Activated T-helper 1 cell treated with anti-CD3 and anti-CD28 coated beads, Interleukin-12 subunit alpha, Interleukin-12 subunit beta, Interleukin-2, Interleukin-4 antibody, amounts not matched to agents 30 ng/mL and 10 ng/mL and 1 ng/mL, durations not matched to agents 14 hours and 24 hours and 36 hours (primary cell): ENCODE results near the gene TMEM98. TPM values are rescaled to one million over a fixed set of nuclear protein-coding genes. Genes with fewer than 3 reads are reported as not detected.
"Not testable (repeated sequence)": the region's sequence is repeated elsewhere in the genome, so short reads cannot be mapped to it uniquely, and the experiment has no call there.

Experiments
- DNase-seq: peaks from one replicate; pipeline ENCODE4 v3.0.0; 2021; ENCODE audit warnings: low spot score
- H3K27ac Mint-ChIP-seq: one replicate; pipeline ENCODE4 v1.8.0; 2021; ENCODE audit warnings: mild to moderate bottlenecking, mixed read lengths
- H3K27me3 Mint-ChIP-seq: one replicate; pipeline ENCODE4 v1.8.0; 2022; ENCODE audit warnings: mild to moderate bottlenecking, moderate library complexity, mixed read lengths; ENCODE audit not compliant: insufficient read depth
- H3K36me3 Mint-ChIP-seq: one replicate; pipeline ENCODE4 v1.8.0; 2021; ENCODE audit warnings: low read depth, mixed read lengths
- H3K4me1 Mint-ChIP-seq: one replicate; pipeline ENCODE4 v1.8.0; 2021; ENCODE audit warnings: low read depth, mixed read lengths
- H3K4me3 Mint-ChIP-seq: one replicate; pipeline ENCODE4 v1.8.0; 2021; ENCODE audit warnings: mild to moderate bottlenecking, moderate library complexity, mixed read lengths
- H3K9me3 Mint-ChIP-seq: one replicate; pipeline ENCODE4 v1.8.0; 2021; ENCODE audit warnings: mixed read lengths
- intact Hi-C: fragments of 100-400 bp; cut with micrococcal nuclease; formaldehyde crosslinking; loops from one replicate; pipeline ENCODE4 v1.15.1; 2024
- total RNA-seq: library from RNA; stranded (reverse); gene quantifications from 2 replicates; pipeline ENCODE4 v1.2.3, GENCODE V29; 2022

TMEM98 gene
- total RNA-seq, 1 donor from 2014 or later: 0.57 TPM

DNA sequence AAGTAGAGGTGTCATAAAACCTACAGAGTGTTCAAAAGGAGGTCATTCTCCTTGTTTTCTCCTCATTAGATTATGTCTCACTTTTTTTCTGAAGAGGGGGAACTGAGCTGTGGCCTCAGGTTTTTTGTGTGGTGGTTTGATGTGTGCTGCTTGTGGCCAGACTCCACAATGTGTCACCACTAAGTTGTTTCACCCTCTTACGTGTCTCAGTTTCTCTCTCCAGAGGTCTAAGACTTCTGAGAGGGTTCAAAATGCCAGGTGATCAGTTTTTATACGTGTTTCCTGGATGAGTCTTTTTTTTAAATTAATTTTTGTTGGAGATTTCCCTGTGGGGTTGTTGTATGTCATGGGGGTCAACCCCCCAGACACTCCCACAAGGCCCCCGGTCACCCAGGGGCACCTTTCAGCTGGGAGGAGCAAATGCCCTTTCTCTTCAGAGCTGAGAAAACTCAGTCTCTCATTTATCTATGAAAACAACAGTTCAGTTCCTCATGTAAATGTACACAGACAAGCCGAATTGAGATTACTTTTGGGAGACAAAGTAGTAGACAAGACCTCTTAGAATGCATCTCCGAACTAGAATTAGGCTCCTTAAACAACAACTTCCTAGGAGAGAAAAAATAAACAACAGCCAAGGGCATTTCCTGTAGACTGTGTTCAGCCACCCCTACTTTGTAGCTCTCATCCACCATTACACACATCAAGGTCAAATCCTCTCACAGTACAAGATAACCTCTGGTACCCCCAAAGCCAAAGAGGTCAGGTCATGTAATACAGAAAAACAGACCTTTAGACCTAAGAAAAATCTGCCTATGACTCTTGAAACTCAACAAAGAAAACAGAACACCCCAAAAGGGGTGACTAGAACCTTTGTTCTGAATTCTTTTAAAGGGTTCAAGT, 23.9 kb upstream of the TMEM98 start:
- peaks cover 22% of the 10 kb centered on the region for H3K4me1 Mint-ChIP-seq
- peaks cover 16% of the 10 kb centered on the region for H3K27me3 Mint-ChIP-seq
- H3K4me3 Mint-ChIP-seq: no peak overlapping the region

DNA sequence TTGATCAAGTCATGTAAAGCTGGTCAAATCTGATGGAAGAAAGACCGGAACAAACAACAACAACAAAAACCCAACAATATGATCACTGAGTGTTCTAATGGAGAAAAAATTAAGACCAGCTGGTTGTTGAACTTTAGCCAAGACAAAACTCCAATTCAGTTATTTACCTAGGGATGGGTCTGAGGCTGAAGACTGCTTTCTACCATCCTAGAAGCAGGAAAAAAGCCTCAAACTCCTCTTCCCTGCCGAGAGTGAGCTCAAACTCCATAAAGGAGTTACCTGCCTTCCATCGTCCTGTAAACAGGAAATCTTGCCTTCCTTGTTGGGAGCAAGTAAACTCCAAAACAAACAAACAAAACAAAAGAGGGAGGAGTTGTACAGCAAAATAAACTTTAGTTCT, 23.1 kb upstream of the TMEM98 start:
- H3K4me3 Mint-ChIP-seq: no peak overlapping the region
- peaks cover 28% of the 10 kb centered on the region for H3K4me1 Mint-ChIP-seq
- H3K36me3 Mint-ChIP-seq: no peaks in the 10 kb centered on the region
- H3K27me3 Mint-ChIP-seq: peaks cover 8% of the 10 kb centered on the region
- H3K9me3 Mint-ChIP-seq: no peaks in the 10 kb centered on the region
- no peak for DNase-seq
- intact Hi-C loops: no loop called here
- H3K27ac Mint-ChIP-seq: no peak overlapping the region

More for the DNA sequence above, 23.9 kb upstream of the TMEM98 start:
- Mint-ChIP-seq H3K36me3 (no peaks in the 10 kb centered on the region), H3K27ac (peak overlapping the region; percentile 8), H3K9me3 (no peaks in the 10 kb centered on the region)
- DNase-seq: no peak
- intact Hi-C loops: no loop called here

GRCh38 chr17:32907583-32907982, 20.4 kb upstream of the TMEM98 start:
- Mint-ChIP-seq H3K4me1 (peaks cover 28% of the 10 kb centered on the region), H3K27me3 (peaks cover 7% of the 10 kb centered on the region), H3K9me3 (no peaks in the 10 kb centered on the region), H3K27ac (no peak overlapping the region), H3K36me3 (no peaks in the 10 kb centered on the region), H3K4me3 (no peak overlapping the region)
- intact Hi-C loops: no loop called here
- DNase-seq: no peak

- peaks cover 28% of the 10 kb centered on the region for H3K4me1 Mint-ChIP-seq
- DNase-seq: peak; percentile 41
- no peaks in the 10 kb centered on the region for H3K36me3 Mint-ChIP-seq
- H3K27me3 Mint-ChIP-seq: peaks cover 5% of the 10 kb centered on the region
- no peaks in the 10 kb centered on the region for H3K9me3 Mint-ChIP-seq
- no peak overlapping the region for H3K27ac Mint-ChIP-seq
- H3K4me3 Mint-ChIP-seq: no peak overlapping the region
- intact Hi-C loops: loop anchor here (1.0 kb wide), 2 partner anchors 33 to 127 kb away; partner anchors contain the start of gene MYO1D
Measured at GRCh38 chr17:32909787-32910369, 18.1 kb upstream of the TMEM98 start.

- H3K36me3 Mint-ChIP-seq: no peaks in the 10 kb centered on the region
- H3K27ac Mint-ChIP-seq: no peak overlapping the region
- peaks cover 33% of the 10 kb centered on the region for H3K4me1 Mint-ChIP-seq
- no peak for DNase-seq
- H3K9me3 Mint-ChIP-seq: no peaks in the 10 kb centered on the region
- H3K4me3 Mint-ChIP-seq: no peak overlapping the region
- H3K27me3 Mint-ChIP-seq: peaks cover 5% of the 10 kb centered on the region
- intact Hi-C loops: loop anchor here (1.0 kb wide), 2 partner anchors 33 to 127 kb away; partner anchors contain the start of gene MYO1D
Measured at GRCh38 chr17:32910769-32911168, 17.2 kb upstream of the TMEM98 start.

DNA sequence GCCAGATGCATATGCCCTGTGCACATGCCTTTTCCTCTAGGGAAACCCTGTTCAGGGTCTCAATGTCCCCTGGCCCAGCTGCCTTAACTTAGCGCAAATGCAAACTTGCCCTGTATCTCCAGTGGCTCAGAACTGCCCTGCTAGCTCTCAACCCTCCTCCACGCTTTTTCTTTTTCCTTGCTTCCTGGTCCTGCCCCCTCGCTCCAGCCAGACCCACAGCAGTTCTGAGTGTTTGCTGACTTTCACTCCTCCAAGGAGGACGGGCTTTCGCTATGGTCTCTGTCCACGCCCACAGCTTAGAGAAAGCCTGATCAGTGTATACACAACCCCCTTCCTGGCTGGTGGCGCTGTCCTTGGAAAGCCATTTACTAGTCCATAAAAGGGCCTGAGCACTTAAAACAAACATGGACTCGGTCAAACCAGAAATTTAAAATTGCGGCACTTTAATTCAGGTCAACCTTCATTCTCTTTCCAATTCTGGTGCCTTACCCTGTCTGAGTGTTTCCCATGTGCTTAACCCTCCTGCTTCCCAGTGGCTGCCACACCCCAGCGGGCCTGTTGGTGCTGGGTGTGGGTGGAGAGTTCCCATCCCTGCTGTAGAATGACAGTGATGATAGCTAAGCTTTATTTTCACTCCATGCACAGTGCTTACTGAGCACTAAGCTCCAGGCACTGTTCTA, 15.6 kb upstream of the TMEM98 start:
- no peak for DNase-seq
- peaks cover 46% of the 10 kb centered on the region for H3K4me1 Mint-ChIP-seq
- intact Hi-C loops: no loop called here
- no peak overlapping the region for H3K27ac Mint-ChIP-seq
- no peaks in the 10 kb centered on the region for H3K36me3 Mint-ChIP-seq
- no peaks in the 10 kb centered on the region for H3K9me3 Mint-ChIP-seq
- H3K27me3 Mint-ChIP-seq: peaks cover 5% of the 10 kb centered on the region
- no peak overlapping the region for H3K4me3 Mint-ChIP-seq

DNA sequence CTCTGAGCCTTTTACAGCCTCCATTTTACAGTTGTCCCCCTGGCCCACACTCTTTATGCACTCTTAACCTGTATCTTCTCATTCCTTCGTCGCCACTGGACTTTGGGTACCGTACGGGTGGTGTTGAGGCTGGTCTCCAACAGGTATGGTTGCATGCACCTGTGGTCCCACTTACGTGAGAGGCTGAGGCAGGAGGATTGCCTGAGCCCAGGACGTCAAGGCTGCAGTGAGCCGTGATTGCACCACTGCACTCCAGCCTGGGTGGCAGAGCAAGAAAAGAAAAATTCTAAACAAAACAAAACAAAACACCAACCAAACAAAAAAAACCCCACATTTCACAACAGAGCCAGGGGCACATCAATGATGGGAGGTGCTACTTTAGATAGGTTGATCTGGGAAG, 14.4 kb upstream of the TMEM98 start:
- intact Hi-C loops: no loop called here
- H3K4me1 Mint-ChIP-seq: peaks cover 53% of the 10 kb centered on the region
- no peaks in the 10 kb centered on the region for H3K9me3 Mint-ChIP-seq

GRCh38 chr17:32914181-32914580, 13.8 kb upstream of the TMEM98 start:
- Mint-ChIP-seq H3K9me3 (no peaks in the 10 kb centered on the region), H3K4me3 (no peak overlapping the region), H3K27me3 (peaks cover 9% of the 10 kb centered on the region), H3K27ac (peak overlapping the region; percentile 50), H3K36me3 (no peaks in the 10 kb centered on the region), H3K4me1 (peaks cover 53% of the 10 kb centered on the region)
- DNase-seq: no peak
- intact Hi-C loops: no loop called here

More for the DNA sequence above, 14.4 kb upstream of the TMEM98 start:
- DNase-seq: no peak
- no peaks in the 10 kb centered on the region for H3K36me3 Mint-ChIP-seq
- H3K27me3 Mint-ChIP-seq: peaks cover 9% of the 10 kb centered on the region
- H3K4me3 Mint-ChIP-seq: no peak overlapping the region
- H3K27ac Mint-ChIP-seq: peak overlapping the region; percentile 35

DNA sequence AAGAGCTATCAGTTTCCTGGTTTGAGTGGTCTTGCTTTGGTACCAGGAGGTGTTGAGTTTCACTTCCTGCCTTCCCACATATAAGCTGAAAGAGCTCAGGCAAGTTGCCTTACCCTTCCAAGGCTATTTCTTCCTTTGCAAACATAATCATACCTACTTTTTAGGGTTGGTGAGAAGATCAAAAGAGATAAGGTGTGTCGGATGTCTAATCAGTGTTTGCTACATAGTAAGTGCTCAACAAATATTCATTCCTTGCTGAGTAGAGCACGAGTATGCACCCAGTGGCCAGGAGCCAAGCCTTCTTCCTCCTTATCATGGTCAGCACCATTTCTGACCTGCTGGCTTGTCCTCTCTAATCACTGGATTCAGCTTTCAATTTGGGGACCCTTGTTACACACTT, 12.7 kb upstream of the TMEM98 start:
- no peak overlapping the region for H3K4me3 Mint-ChIP-seq
- intact Hi-C loops: no loop called here
- H3K36me3 Mint-ChIP-seq: no peaks in the 10 kb centered on the region
- H3K27ac Mint-ChIP-seq: no peak overlapping the region
- peaks cover 47% of the 10 kb centered on the region for H3K4me1 Mint-ChIP-seq
- H3K27me3 Mint-ChIP-seq: peaks cover 9% of the 10 kb centered on the region
- no peaks in the 10 kb centered on the region for H3K9me3 Mint-ChIP-seq
- no peak for DNase-seq

DNA sequence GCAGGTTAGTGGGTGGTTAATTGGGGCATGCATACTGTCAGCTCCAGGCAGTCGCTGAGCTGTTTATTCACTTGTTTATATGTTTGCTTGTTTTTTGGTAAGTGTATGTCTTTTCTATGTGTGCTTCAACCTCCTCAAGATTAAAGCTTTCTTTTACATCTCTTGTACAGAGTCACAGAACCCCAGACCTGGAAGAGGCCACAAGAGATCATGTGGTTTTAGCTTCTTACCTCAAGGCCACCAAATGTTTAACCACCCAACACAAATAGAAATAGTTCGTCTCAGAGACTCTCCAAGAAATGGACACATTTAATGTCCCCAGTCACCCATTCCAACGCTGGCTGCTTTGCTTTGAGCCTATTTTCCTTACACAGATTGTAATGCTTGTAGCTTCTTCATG, 11.8 kb upstream of the TMEM98 start:
- peaks cover 47% of the 10 kb centered on the region for H3K4me1 Mint-ChIP-seq
- peaks cover 11% of the 10 kb centered on the region for H3K27me3 Mint-ChIP-seq
- no peaks in the 10 kb centered on the region for H3K9me3 Mint-ChIP-seq
- no peak for DNase-seq
- no peak overlapping the region for H3K4me3 Mint-ChIP-seq
- no peak overlapping the region for H3K27ac Mint-ChIP-seq
- H3K36me3 Mint-ChIP-seq: no peaks in the 10 kb centered on the region
- intact Hi-C loops: no loop called here

DNA sequence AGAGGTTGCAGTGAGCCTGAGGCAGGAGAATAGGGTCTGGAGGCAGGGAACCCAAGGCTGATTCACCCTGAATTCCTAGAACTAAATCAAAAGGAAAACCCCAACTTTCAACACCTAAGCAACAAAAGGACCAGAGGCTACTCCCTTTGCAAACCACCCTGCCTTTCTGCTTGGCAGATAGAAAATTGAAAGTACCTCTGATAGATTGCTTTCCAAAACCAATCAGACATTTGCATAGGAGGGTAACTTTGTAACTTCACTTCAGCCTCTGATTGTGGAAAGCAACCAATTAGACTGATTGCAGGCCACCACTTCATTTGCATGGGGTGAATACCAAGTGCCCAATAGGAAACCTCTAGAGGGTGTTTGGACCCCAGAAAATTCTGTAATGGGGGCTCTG, 10.9 kb upstream of the TMEM98 start:
- no peak for DNase-seq
- Mint-ChIP-seq H3K27me3 (peaks cover 11% of the 10 kb centered on the region), H3K36me3 (no peaks in the 10 kb centered on the region), H3K4me1 (peaks cover 47% of the 10 kb centered on the region), H3K4me3 (no peak overlapping the region), H3K9me3 (no peaks in the 10 kb centered on the region), H3K27ac (no peak overlapping the region)
- intact Hi-C loops: no loop called here

GRCh38 chr17:32917842-32918241, 10.1 kb upstream of the TMEM98 start:
- intact Hi-C loops: no loop called here

GRCh38 chr17:32919876-32920275, 8.1 kb upstream of the TMEM98 start:
- H3K9me3 Mint-ChIP-seq, H3K27me3 Mint-ChIP-seq, DNase-seq, intact Hi-C loops, H3K27ac Mint-ChIP-seq, H3K4me3 Mint-ChIP-seq, H3K36me3 Mint-ChIP-seq: not testable (repeated sequence)
- H3K4me1 Mint-ChIP-seq: peaks cover 30% of the 10 kb centered on the region

More at GRCh38 chr17:32917842-32918241, 10.1 kb upstream of the TMEM98 start:
- DNase-seq: no peak
- H3K9me3 Mint-ChIP-seq: no peaks in the 10 kb centered on the region
- H3K4me1 Mint-ChIP-seq: peaks cover 47% of the 10 kb centered on the region
- H3K27me3 Mint-ChIP-seq: peaks cover 10% of the 10 kb centered on the region
- no peak overlapping the region for H3K27ac Mint-ChIP-seq
- H3K36me3 Mint-ChIP-seq: no peaks in the 10 kb centered on the region
- no peak overlapping the region for H3K4me3 Mint-ChIP-seq
